Bone marrow (tissue), 2 donors: Measurements from ENCODE around the gene CLPX.
A peak's percentile ranks its signal among the peaks of the same experiment; 100 is the strongest.
"Not testable (repeated sequence)": the region's sequence is repeated elsewhere in the genome, so short reads cannot be mapped to it uniquely, and the experiment has no call there.

Experiments used
- DNase-seq, 2 donors: peaks; one replicate each; lab custom pipeline; 2025; lab: John Stamatoyannopoulos, UW

The CLPX gene

GRCh38 chr15:65206750-65207149 lies 21.6 kb upstream of the CLPX start:
- no peak for DNase-seq

- no peak for DNase-seq
Measured at GRCh38 chr15:65204931-65205660, 20.0 kb upstream of the CLPX start.

DNA sequence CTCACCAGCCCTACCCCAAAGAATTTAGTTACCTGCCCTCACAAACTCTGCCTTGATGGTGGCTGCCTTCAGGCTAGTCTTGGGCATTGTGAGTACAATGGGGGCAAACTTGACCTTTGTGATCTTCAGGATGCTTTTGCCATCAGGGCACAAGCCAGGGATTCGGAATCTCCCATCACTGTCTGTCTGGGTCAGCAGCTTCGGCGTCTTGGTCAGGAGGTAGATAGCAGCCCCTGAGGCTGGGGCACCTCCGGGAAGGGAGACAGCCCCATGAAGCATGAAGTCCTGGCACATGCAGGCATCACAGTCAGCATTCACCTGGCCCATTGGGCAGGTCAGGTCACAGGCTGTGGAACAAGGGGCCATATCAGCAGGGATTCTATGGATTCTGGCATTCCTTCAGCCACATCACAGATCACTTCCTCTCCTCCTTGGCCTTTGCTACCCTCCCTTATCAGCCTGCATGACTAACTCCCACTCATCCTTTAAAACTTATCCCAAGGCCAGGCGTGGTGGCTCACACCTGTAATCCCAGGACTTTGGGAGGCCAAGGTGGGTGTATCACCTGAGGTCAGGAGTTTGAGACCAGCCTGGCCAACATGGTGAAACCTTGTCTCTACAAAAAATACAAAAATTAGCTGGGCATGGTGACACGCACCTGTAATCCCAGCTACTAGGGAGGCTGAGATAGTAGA lies 19.2 kb upstream of the CLPX start:
- DNase-seq, result no peak

GRCh38 chr15:65201918-65202317 lies 16.8 kb upstream of the CLPX start:
- no peak for DNase-seq

DNA sequence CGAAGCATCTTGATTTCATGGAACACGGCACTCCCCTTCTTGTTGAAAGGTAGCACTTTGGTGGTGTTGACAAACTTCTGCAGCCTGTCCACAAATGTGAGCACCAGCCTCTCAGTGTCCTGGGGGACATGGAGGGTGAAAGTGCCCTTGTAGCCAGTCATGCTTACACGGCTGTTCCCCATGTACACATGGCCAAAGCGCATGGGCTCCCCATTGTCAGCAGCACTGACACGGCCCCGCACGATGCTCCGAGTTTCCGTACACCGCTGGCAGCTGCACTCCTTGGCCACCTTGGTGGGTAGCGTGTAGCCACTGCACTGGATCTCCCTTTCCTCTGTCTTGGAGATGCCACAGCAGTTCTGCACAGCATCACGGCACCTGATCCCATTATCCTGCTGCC lies 13.4 kb upstream of the CLPX start:
- no peak for DNase-seq

- DNase-seq, result no peak
Measured at GRCh38 chr15:65197337-65197645, 12.1 kb upstream of the CLPX start.

- no peak for DNase-seq
Measured at GRCh38 chr15:65196637-65197336, 11.6 kb upstream of the CLPX start.

- DNase-seq, result no peak
Measured at GRCh38 chr15:65195548-65195923, 10.4 kb upstream of the CLPX start.

GRCh38 chr15:65194826-65195547 lies 9.8 kb upstream of the CLPX start:
- DNase-seq, result no peak

DNA sequence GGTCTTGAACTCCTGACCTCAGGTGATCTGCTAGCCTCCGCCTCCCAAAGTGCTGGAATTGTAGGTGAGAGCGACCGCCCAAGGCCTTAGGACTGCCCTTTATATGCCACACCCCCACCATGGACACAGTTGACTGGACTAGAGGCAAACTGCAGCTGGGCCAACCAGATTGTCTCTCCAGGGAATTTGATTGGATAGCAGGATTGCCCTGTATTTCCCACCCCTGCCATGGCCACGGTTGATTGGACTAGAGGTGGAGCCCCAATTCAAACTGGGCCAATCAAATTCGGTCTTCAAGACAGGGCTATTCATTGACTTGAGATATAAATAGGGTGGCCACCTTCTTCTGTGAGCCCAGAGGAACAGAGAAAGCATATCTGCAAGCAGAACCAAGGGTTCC lies 6.9 kb upstream of the CLPX start:
- DNase-seq, result no peak

- peak in 1 of 2 donors; percentile 65 for DNase-seq
Measured at GRCh38 chr15:65189102-65189740, 4.1 kb upstream of the CLPX start.

DNA sequence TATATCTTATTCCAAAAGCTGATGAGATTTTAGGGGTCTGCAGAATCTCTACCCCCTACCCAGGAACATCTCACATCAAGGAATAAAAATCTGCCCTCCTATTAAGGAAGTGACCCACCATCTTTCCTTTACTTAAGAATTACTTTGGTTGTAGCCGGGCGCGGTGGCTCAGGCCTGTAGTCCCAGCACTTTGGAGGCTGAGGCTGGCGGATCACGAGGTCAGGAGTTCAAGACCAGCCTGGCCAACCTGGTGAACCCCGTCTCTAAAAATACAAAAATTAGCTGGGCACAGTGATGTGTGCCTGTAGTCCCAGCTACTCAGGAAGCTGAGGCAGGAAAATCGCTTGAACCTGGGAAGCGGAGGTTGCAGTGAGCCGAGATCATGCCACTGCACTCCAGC lies 3.3 kb upstream of the CLPX start:
- DNase-seq, result not testable (repeated sequence)

GRCh38 chr15:65184305-65184867 lies 756 bp downstream of the CLPX start:
- peak; percentile 9 to 45 for DNase-seq

DNA sequence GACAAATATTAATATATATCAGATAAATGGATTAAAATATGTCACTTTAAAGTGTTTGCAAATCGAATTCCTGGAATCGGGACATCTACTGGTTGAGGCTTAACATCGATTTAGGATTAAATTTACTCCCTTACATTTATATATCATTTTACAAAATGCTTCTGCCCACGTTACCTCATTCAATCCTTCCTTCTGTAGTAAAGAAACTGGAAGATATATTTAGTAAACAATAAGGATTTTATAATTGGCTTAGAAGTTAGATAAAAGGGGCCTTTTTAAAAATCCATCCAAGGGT lies 1.3 kb downstream of the CLPX start:
- no peak for DNase-seq

DNA sequence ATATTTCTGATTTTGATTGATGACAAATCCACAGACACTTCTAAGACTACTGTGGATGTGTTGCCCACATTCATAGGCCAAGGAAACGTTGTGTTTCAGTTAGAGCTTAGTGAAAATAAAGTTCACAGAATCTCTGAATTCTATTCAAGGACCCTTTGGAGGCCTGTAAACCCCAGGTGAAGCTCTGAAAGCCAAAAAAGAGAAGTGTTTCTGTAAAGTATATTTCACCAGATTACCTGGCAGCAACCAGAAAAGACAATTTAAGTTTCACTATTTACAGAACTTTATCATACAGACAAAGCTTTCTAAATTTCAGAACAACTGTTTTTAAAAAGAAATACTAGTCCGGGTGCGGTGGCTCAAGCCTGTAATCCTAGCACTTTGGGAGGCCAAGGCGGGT lies 2.6 kb downstream of the CLPX start:
- DNase-seq, result no peak

DNA sequence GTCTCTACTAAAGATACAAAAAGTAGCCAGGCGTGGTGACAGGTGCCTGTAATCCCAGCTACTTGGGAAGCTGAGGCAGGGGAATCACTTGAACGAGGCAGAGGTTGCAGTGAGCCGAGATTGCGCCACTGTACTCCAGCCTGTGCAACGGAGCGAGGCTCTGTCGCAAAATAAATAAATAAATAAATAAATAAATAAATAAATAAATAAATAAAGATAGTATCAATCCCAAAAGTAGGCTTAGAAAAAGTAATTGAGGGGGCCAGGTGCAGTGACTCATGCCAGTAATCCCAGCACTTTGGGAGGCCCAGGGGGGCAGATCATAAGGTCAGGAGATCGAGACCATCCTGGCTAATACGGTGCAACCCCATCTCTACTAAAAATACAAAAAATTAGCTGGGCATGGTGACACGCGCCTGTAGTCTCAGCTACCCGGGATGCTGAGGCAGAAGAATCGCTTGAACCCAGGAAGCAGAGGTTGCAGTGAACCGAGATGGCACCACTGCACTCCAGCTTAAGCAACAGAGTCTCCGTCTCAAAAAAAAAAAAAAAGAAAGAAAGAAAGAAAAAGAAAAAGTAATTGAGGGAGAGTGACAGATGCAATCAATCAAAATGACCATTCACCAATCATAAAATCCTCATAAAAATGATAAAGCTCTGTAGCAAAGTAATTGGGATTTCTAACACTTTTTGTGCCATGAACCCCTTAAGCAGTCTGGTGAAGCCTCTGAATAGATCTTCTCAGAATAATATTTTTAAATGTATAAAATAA lies 3.4 kb downstream of the CLPX start:
- DNase-seq, result not testable (repeated sequence)

- no peak for DNase-seq
Measured at GRCh38 chr15:65180167-65180566, 5.0 kb downstream of the CLPX start.

GRCh38 chr15:65177901-65178300 lies 7.2 kb downstream of the CLPX start:
- DNase-seq, result no peak

DNA sequence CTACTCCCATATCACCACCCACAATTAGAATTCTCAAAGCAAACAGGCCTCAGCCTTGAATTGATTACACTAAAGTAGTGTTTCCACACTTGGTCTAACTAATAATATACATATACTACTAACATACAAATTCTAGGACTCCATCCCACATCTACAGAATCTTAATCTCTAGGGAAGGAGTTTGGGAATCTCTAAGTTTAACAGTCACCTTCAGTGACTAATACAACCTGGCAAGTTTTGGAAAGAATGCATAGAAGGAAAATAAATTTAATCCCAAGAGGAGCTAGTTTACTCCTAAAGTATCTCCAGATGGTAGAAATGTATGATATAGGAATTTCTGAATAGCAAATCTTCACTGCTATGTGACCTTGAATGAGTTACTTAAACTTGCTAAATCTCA lies 9.1 kb downstream of the CLPX start:
- no peak for DNase-seq

DNA sequence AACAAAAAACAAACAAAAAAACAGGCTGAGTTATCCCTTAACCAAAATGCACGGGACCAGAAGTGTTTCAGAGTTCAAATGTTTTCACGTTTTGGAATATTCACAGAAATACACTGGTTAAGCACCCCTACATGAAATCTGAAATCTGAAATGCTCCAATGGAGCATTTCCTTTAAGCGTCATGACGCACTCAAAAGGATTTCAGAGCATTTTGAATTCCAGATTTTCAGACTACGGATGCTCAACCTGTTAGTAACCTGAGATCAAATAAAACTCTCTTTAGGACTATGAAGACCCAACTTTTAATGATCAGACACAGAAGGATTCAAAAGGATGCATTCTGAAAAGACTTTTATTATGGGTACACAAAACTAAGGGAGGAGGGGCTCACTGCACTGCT lies 9.6 kb downstream of the CLPX start:
- no peak for DNase-seq

DNA sequence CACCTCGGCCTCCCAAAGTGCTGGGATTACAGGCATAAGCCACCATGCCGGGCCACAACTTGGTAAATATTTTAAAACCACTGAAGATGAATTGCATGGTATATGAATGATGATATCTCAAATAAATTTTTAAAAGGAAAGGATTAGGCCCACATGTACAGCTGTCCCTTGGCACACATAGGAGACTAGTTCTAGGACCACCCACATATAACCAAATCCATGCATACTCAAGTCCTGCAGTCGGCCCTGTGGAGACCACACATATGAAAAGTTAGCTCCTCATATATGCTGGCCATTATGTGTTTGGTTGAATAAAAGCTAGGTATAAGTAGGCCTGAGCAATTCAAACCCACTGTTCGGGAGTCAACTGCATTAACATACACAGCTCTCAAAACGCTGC lies 10.6 kb downstream of the CLPX start:
- no peak for DNase-seq
